H9 (cell line): Measurements from ENCODE around the gene DNALI1. TPM values are rescaled to one million over a fixed set of nuclear protein-coding genes. Genes with fewer than 3 reads are reported as not detected.
"Not testable (repeated sequence)": the region's sequence is repeated elsewhere in the genome, so short reads cannot be mapped to it uniquely, and the experiment has no call there.

ENCODE experiments used
- DNase-seq: peaks from one replicate; pipeline ENCODE4 v3.0.0-alpha.2; 2017
- H2AFZ ChIP-seq: one replicate; pipeline ENCODE4 v1.6.1; 2013; ENCODE audit warnings: mild to moderate bottlenecking, low read length, control low read depth, moderate library complexity
- H2AK5ac ChIP-seq: 2 replicates; pipeline ENCODE4 v1.6.1; 2013; ENCODE audit warnings: low read length, control low read depth, mixed read lengths; ENCODE audit not compliant: insufficient read length
- H2BK120ac ChIP-seq: one replicate; pipeline ENCODE4 v1.6.1; 2013; ENCODE audit warnings: low read depth, mild to moderate bottlenecking, low read length, control low read depth, inconsistent platforms; ENCODE audit not compliant: poor library complexity, severe bottlenecking
- H2BK12ac ChIP-seq: 2 replicates; pipeline ENCODE4 v1.6.1; 2013; ENCODE audit warnings: low read length, control low read depth, mixed read lengths, low read depth; ENCODE audit not compliant: insufficient read length
- H2BK15ac ChIP-seq: 2 replicates; pipeline ENCODE4 v1.6.1; 2013; ENCODE audit warnings: low read depth, low read length, control low read depth
- H2BK20ac ChIP-seq: one replicate; pipeline ENCODE4 v1.6.1; 2013; ENCODE audit warnings: low read depth, mild to moderate bottlenecking, low read length, control low read depth, inconsistent platforms; ENCODE audit not compliant: poor library complexity, severe bottlenecking
- H2BK5ac ChIP-seq: 2 replicates; pipeline ENCODE4 v1.6.1; 2013; ENCODE audit warnings: low read length, control low read depth, mixed read lengths; ENCODE audit not compliant: insufficient read length
- H3K14ac ChIP-seq: 2 replicates; pipeline ENCODE4 v1.6.1; 2013; ENCODE audit warnings: low read length, control low read depth; ENCODE audit not compliant: insufficient read depth
- H3K18ac ChIP-seq: 2 replicates; pipeline ENCODE4 v1.6.1; 2013; ENCODE audit warnings: low read depth, mild to moderate bottlenecking, mixed read lengths, low read length, control low read depth; ENCODE audit not compliant: insufficient read length
- H3K23ac ChIP-seq: 2 replicates; pipeline ENCODE4 v1.6.1; 2013; ENCODE audit warnings: low read length, control low read depth, mixed read lengths, low read depth; ENCODE audit not compliant: insufficient read length
- H3K23me2 ChIP-seq: 2 replicates; pipeline ENCODE4 v1.6.1; 2013; ENCODE audit warnings: low read depth, mild to moderate bottlenecking, mixed read lengths, low read length, control low read depth; ENCODE audit not compliant: insufficient read length, poor library complexity, severe bottlenecking
- H3K27ac ChIP-seq: 2 replicates; pipeline ENCODE4 v1.5.1; 2013; ENCODE audit warnings: low read length, control low read depth, mixed read lengths, low read depth; ENCODE audit not compliant: insufficient read length
- H3K27me3 ChIP-seq: 2 replicates; pipeline ENCODE4 v1.6.1; 2013; ENCODE audit warnings: low read length, control low read depth, inconsistent platforms; ENCODE audit not compliant: insufficient read depth
- H3K4ac ChIP-seq: 2 replicates; pipeline ENCODE4 v1.6.1; 2013; ENCODE audit warnings: low read depth, mild to moderate bottlenecking, control low read depth, inconsistent platforms, low read length, moderate library complexity
- H3K4me1 ChIP-seq: 2 replicates; pipeline ENCODE4 v1.6.1; 2013; ENCODE audit warnings: low read length, control low read depth, inconsistent platforms; ENCODE audit not compliant: insufficient read depth
- H3K4me2 ChIP-seq: 2 replicates; pipeline ENCODE4 v1.6.1; 2013; ENCODE audit warnings: low read length, control low read depth, mixed read lengths; ENCODE audit not compliant: insufficient read length, insufficient read depth
- H3K56ac ChIP-seq: 2 replicates; pipeline ENCODE4 v1.6.1; 2013; ENCODE audit warnings: low read depth, mild to moderate bottlenecking, mixed read lengths, low read length, control low read depth; ENCODE audit not compliant: insufficient read length
- H3K79me1 ChIP-seq: 2 replicates; pipeline ENCODE4 v1.6.1; 2013; ENCODE audit warnings: low read depth, mild to moderate bottlenecking, moderate library complexity, low read length, control low read depth, inconsistent platforms; ENCODE audit not compliant: insufficient read depth, poor library complexity, severe bottlenecking
- H3K79me2 ChIP-seq: 2 replicates; pipeline ENCODE4 v1.6.1; 2013; ENCODE audit warnings: low read length, control low read depth, inconsistent platforms; ENCODE audit not compliant: insufficient read depth
- H3K9ac ChIP-seq: 2 replicates; pipeline ENCODE4 v1.6.1; 2013; ENCODE audit warnings: low read length, control low read depth, mixed read lengths; ENCODE audit not compliant: insufficient read length; ENCODE audit errors: extremely low read depth
- H3K9me3 ChIP-seq: one replicate; pipeline ENCODE4 v1.6.1; 2013; ENCODE audit warnings: low read depth, low read length, inconsistent platforms; ENCODE audit not compliant: control insufficient read depth
- H3T11ph ChIP-seq: one replicate; pipeline ENCODE4 v1.6.1; 2013; ENCODE audit warnings: mild to moderate bottlenecking, low read length, control low read depth, inconsistent platforms
- H4K20me1 ChIP-seq: one replicate; pipeline ENCODE4 v1.6.1; 2013; ENCODE audit not compliant: control insufficient read depth, insufficient read length, insufficient read depth
- H4K5ac ChIP-seq: 2 replicates; pipeline ENCODE4 v1.6.1; 2013; ENCODE audit warnings: low read depth, mild to moderate bottlenecking, mixed read lengths, low read length, control low read depth; ENCODE audit not compliant: insufficient read length
- H4K8ac ChIP-seq: replicated peaks from 2 replicates; pipeline ENCODE4 v1.6.1; 2013; ENCODE audit warnings: low read length, control low read depth, mixed read lengths, low read depth; ENCODE audit not compliant: insufficient read length
- H4K91ac ChIP-seq: 2 replicates; pipeline ENCODE4 v1.6.1; 2013; ENCODE audit warnings: low read depth, mild to moderate bottlenecking, moderate library complexity, mixed read lengths, low read length, control low read depth; ENCODE audit not compliant: insufficient read length
- H3K27ac Mint-ChIP-seq, 3 experiments: 2 replicates in 2 of 3; 3 replicates in 1 of 3; pipeline ENCODE4 v1.8.0; 2020 to 2021; ENCODE audit warnings: mixed read lengths in 3 of 3, mild to moderate bottlenecking in 1 of 3, moderate library complexity in 1 of 3
- H3K27me3 Mint-ChIP-seq: 2 replicates; pipeline ENCODE4 v1.8.0; 2021; ENCODE audit warnings: low read depth, mild to moderate bottlenecking, moderate library complexity, mixed read lengths
- H3K36me3 Mint-ChIP-seq, 3 experiments: 2 replicates in 2 of 3; 3 replicates in 1 of 3; pipeline ENCODE4 v1.8.0; 2020 to 2021; ENCODE audit warnings: low read depth in 3 of 3, mixed read lengths in 3 of 3; ENCODE audit not compliant: insufficient read depth in 1 of 3
- H3K4me1 Mint-ChIP-seq, 2 experiments: 2 replicates each; pipeline ENCODE4 v1.8.0; 2020; ENCODE audit warnings: mixed read lengths in 2 of 2
- H3K4me3 Mint-ChIP-seq, 2 experiments: 2 replicates in 1 of 2; 3 replicates in 1 of 2; pipeline ENCODE4 v1.8.0; 2020 to 2021; ENCODE audit warnings: mild to moderate bottlenecking in 2 of 2, mixed read lengths in 2 of 2, moderate library complexity in 1 of 2
- H3K9me3 Mint-ChIP-seq, 2 experiments: 2 replicates in 1 of 2; 3 replicates in 1 of 2; pipeline ENCODE4 v1.8.0; 2020; ENCODE audit warnings: mild to moderate bottlenecking in 2 of 2, mixed read lengths in 2 of 2, moderate library complexity in 1 of 2
- CTCF ChIP-seq: fragments of 200-600 bp; sonication (generic); conservative IDR thresholded peaks from 3 replicates; pipeline ENCODE4 v1.8.0; 2021; ENCODE audit warnings: antibody characterized with exemption, mild to moderate bottlenecking
- WGBS: extraction: QIAGEN DNeasy Blood & Tissue Kit; methylation state at CpG from one replicate; pipeline ENCODE4 v1.1.7; 2013; ENCODE audit warnings: missing lambda C conversion rate, low lambda C conversion rate, mixed read lengths; ENCODE audit not compliant: insufficient read length; ENCODE audit errors: extremely low coverage; 5-methylcytosine and 5-hydroxymethylcytosine counted together
- total RNA-seq: library from RNA; stranded (reverse); gene quantifications from 2 replicates; pipeline ENCODE4 v1.2.1, GENCODE V29; 2021

The DNALI1 gene
- total RNA-seq, 1 experiment from 2014 or later: 18.0 TPM

GRCh38 chr1:37575692-37576091 lies 19.0 kb downstream of the DNALI1 start:
- Histone ChIP-seq H2AFZ (no peak overlapping the region), H3K79me2 (no peaks in the 10 kb centered on the region), H3K23ac (no peak overlapping the region), H3K4ac (no peak overlapping the region), H3K14ac (no peak overlapping the region), H3T11ph (no peak overlapping the region), H3K56ac (no peak overlapping the region), H4K20me1 (no peaks in the 10 kb centered on the region), H3K18ac (no peak overlapping the region), H3K4me1 (no peaks in the 10 kb centered on the region), H4K91ac (no peak overlapping the region), H2BK20ac (no peak overlapping the region), H4K5ac (no peak overlapping the region), H3K9me3 (no peaks in the 10 kb centered on the region), H4K8ac (no peak overlapping the region), H3K79me1 (no peaks in the 10 kb centered on the region), H2BK15ac (no peak overlapping the region), H3K4me2 (no peak overlapping the region), H2BK120ac (no peak overlapping the region), H2AK5ac (no peak overlapping the region), H3K27me3 (no peaks in the 10 kb centered on the region), H2BK12ac (no peak overlapping the region), H3K27ac (no peak overlapping the region), H3K23me2 (no peaks in the 10 kb centered on the region), H3K9ac (no peak overlapping the region), H2BK5ac (no peak overlapping the region)
- Mint-ChIP-seq H3K36me3 (peaks cover 54 to 95% (median 87%) of the 10 kb centered on the region in 3 experiments; a peak in 6 of 7 replicates), H3K27ac (no peak overlapping the region), H3K4me3 (no peak overlapping the region), H3K9me3 (no peaks in the 10 kb centered on the region), H3K27me3 (no peaks in the 10 kb centered on the region), H3K4me1 (no peaks in the 10 kb centered on the region)
- TF ChIP-seq CTCF: no peak
- no peak for DNase-seq
- no CpG with 5 or more reads among the region's 5 CpGs for WGBS

- not testable (repeated sequence) for H2BK15ac ChIP-seq, H3K23ac ChIP-seq, H3K4me2 ChIP-seq, H3T11ph ChIP-seq, H3K14ac ChIP-seq, H2BK120ac ChIP-seq, H4K91ac ChIP-seq, H3K27me3 Mint-ChIP-seq, H3K23me2 ChIP-seq, H2AFZ ChIP-seq, DNase-seq, H2BK5ac ChIP-seq, H3K27me3 ChIP-seq, H4K20me1 ChIP-seq, H3K79me1 ChIP-seq, H3K9ac ChIP-seq, H3K18ac ChIP-seq, H3K79me2 ChIP-seq, H2AK5ac ChIP-seq, H3K27ac Mint-ChIP-seq, H3K4me3 Mint-ChIP-seq, H3K56ac ChIP-seq, H3K4me1 Mint-ChIP-seq, H3K9me3 ChIP-seq, H3K4me1 ChIP-seq, H4K8ac ChIP-seq, H4K5ac ChIP-seq, H3K9me3 Mint-ChIP-seq, H3K4ac ChIP-seq, H2BK12ac ChIP-seq, H2BK20ac ChIP-seq, H3K27ac ChIP-seq
- WGBS: no CpG with 5 or more reads among the region's 4 CpGs
- H3K36me3 Mint-ChIP-seq: peaks cover 41 to 82% (median 78%) of the 10 kb centered on the region in 3 experiments; a peak in 6 of 7 replicates
These were observed 27.8 kb downstream of the DNALI1 start for GRCh38 chr1:37584544-37584943.
